Inflammatory macrophage treated with lipopolysaccharide for 4 hours (primary cell): ENCODE results near the gene ARMH2.
"Not testable (repeated sequence)": the region's sequence is repeated elsewhere in the genome, so short reads cannot be mapped to it uniquely, and the experiment has no call there.

ENCODE experiments used
- DNase-seq: peaks from one replicate; pipeline ENCODE4 v3.0.0-alpha.2; 2020

ARMH2 gene

DNA sequence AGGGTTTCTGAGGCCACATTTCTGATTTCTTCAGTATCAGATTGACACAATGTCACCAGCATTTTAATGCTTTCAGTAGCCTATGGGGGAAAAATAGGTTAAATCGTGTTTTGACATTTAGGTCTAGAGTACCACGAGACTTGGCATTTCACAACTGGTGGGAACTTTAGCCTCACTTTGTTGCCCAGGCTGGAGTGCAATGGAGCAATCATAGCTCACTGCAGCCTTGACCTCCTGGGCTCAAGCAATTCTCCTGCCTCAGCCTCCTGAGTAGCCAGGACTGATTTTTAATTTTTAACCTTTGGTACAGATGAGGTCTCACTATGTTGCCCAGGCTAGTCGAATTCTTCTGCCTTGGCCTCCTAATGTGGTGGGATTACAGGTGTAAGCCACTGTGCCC, 11.0 kb upstream of the ARMH2 start:
- DNase-seq = no peak

DNA sequence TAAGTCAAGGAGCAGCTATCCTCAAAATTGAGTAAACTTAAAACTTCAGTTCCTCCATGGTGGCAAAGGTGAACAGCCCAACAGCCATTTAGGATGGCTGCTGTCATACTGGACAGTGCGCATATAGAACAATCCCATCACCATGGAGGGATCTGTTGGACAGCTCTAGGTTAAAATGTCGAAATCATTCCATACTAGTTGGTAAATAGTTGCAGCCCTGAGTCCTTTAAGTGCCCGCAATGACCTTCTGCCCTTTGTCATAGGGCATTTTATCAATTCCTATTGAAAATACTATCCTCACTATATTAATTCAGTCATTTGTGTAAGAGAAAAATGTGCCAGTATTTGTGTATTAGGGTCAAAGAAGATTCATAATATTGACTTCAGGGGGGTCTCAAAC, 8.9 kb upstream of the ARMH2 start:
- DNase-seq = no peak

- DNase-seq = no peak
Observed at GRCh38 chr6:24802271-24803059, 3.7 kb upstream of the ARMH2 start.

- no peak for DNase-seq
Observed at GRCh38 chr6:24799541-24799915, 811 bp upstream of the ARMH2 start.

DNA sequence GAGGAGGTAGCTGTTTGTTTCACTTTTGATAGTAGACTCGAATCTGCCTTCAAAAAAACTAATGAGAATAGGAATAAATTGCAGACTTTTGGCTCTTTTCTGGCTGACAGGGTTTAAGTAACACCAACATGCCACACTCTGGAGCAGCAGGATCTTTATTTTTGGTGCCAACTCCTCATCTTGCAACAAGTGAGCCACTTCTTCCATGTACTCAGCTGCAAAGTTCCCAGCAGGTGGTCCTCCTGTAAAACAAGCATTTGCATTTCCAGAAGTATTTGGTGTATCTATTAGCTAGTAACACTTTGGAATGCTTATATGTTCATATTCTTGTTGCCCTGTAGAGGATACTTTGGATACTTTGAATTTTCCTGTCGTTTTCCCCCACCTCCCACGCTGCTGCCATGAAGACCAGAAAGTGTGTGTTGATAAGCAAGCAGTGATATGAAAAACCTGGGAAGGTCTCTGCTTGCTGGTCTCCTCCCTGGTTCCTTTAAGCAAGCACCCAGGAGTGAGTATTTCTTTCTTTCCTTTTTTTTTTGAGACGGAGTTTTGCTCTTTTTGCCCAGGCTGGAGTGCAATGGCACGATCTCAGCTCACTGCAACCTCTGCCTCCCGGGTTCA, 1.0 kb downstream of the ARMH2 start:
- DNase-seq = no peak

- no peak for DNase-seq
Observed at GRCh38 chr6:24796616-24797290, 2.0 kb downstream of the ARMH2 start.

GRCh38 chr6:24795106-24795505, 3.6 kb downstream of the ARMH2 start:
- no peak for DNase-seq

DNA sequence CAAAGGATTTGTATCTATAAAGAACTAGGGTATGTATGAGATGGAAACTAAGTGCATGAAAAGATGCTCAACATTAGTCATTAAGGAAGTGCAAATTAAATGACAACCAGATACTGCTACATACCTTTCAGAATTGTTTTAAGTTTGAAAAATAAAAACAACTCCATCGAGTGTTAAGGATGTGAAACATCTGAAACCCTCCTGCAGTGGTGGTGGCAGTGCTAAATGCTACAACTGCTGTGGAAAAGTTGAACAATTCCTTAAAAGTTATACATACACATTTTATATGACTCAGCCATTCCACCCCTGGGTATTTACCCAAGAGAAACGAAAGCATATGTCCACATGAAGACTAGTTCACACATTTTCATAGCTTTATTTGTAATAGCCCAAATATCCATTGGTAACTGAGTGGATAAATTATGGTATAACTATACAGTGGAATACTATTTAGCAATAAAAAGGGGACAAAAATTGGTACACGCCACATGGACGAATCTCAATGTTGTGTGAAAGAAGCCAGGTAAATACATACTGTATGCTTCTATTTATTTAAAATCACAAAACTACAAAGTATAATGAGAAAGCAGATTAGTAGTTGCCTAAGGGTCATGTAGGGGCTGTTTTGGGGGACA, 10.6 kb downstream of the ARMH2 start:
- DNase-seq = no peak

- DNase-seq = no peak
Observed at GRCh38 chr6:24780206-24780605, 18.5 kb downstream of the ARMH2 start.

DNA sequence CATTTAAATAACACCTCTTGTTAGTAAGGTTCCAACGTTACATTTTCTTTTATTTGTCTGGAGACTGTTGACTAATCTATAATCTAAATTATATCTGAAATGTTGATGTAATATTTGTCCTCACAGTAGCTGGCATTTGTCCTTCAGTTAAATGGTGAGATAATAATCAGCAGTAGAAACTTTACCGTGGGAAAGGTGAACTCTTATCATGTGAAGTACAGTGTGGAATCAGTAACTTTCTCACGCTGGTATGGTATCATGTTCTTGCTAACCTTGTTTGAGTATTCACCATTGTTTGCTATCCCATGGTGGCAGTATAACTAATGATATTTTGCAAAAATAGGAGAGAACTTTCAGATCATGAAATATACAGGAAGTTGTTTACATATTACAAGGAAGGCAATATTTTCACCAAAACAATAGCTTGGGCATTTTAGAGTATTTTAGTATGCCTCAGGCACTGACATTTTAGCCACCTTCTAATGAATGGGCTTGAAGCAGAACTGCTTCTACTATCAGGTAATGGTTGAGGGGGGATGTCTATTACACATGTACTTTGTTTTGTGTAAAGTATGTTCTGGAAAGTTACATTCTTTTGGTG, 19.2 kb downstream of the ARMH2 start:
- no peak for DNase-seq

DNA sequence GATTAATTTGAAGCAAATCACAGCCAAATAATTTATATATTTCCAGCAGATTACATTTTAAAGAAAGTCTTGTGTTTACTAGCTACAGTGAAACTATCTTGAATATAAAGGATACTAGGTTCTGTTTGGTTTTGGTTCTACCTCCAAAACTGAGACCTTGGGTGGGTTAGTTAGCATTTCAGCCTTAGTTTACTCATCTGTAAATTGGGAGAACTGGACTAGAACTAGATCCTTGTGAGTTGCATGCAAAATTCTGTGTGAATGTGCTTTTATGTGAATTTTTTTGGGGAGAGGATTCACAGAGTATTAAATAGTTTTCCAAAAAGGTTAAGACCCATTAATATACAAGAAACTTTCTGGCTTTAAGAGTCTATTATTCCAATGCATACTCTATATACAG, 19.8 kb downstream of the ARMH2 start:
- DNase-seq = no peak

DNA sequence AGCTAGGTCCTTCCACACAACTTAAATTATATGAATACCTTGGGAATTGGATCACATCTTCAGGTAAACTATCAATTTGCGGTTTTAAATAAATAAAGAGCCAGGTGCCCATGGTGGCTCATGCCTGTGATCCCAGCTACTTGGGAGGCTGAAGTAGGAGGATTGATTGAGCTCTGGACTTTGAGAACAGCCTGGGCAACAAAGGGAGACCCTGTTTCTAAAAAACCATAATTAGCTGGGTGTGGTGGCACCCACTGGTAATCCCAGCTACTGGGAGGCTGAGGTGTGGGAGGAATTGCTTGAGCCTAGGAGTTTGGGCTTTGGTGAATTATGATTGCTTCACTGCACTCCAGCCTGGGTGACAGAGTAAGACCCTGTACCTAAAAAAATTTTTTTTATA, 20.6 kb downstream of the ARMH2 start:
- DNase-seq = no peak

- no peak for DNase-seq
Observed at GRCh38 chr6:24777227-24777626, 21.5 kb downstream of the ARMH2 start.

- peak; percentile 27 for DNase-seq
Observed at GRCh38 chr6:24775520-24776058, 23.1 kb downstream of the ARMH2 start.

- peak; percentile 97 for DNase-seq
Observed at GRCh38 chr6:24774696-24775519, 23.8 kb downstream of the ARMH2 start, which contains the start of gene GMNN. Gene GMNN, plus strand, starts transcription at chr6:24774937. Its CDS starts 2,310 bp downstream, at chr6:24777247.

- no peak for DNase-seq
Observed at GRCh38 chr6:24768361-24768760, 30.4 kb downstream of the ARMH2 start.

DNA sequence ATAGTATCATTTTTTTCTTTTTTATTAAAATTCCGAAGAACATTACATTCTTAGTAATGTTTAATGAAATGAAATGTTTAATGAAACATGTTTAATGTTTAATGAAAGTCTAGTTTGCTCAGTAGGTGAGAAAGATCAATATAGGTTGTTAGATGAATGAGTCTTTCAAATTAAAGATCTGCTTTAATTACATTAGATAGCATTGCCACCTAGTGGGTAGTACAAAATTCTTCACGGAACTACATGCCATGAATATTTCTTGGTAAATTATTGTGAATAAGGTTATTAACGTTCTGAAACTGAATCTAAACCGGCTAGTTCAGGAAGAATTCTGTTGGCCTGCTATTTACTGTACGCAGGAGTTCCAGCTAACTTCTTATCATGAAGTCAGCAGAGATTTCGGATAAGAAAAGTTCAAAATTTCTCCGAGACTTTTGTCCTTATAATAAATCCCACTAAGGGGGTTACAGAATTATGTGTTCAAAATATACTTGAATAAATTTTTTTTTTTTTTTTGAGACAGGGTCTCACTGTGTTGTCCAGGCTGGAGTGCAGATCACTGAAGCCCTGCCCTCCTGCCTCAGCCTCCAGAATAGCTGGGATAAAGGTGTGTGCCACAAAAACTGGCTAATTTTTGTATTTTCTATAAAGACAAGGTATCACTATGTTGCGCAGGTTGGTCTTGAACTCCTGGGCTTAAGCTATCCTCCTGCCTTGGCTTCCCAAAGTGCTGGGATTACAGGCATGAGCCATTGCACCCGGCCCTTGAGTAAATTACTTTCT, 31.8 kb downstream of the ARMH2 start:
- DNase-seq = peak; percentile 81

DNA sequence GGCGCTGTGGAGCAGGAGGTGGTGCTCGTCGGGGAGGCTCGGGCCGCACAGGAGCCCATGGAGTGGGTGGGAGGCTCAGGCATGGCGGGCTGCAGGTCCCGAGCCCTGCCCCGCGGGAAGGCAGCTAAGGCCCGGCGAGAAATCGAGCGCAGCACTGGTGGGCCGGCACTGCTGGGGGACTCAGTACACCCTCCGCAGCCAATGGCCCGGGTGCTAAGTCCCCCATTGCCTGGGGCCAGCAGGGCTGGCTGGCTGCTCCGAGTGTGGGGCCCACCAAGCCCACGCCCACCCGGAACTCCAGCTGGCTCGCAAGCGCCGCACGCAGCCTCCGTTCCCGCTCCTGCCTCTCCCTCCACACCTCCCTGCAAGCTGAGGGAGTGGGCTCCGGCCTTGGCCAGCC, 32.7 kb downstream of the ARMH2 start:
- DNase-seq = not testable (repeated sequence)

GRCh38 chr6:24764833-24765828, 33.6 kb downstream of the ARMH2 start:
- DNase-seq = not testable (repeated sequence)

- no peak for DNase-seq
Observed at GRCh38 chr6:24763578-24763977, 35.1 kb downstream of the ARMH2 start.
